Endometrium (tissue), 2 donors: ENCODE results near the gene MYLK.

Experiments used
- FAIRE-seq: peaks from 2 replicates; lab custom pipeline; 2012; peaks lifted over from hg19 to GRCh38; lab: Jason Lieb, UNC
- donor health status: control.
- donor health status: control.

The MYLK gene

DNA sequence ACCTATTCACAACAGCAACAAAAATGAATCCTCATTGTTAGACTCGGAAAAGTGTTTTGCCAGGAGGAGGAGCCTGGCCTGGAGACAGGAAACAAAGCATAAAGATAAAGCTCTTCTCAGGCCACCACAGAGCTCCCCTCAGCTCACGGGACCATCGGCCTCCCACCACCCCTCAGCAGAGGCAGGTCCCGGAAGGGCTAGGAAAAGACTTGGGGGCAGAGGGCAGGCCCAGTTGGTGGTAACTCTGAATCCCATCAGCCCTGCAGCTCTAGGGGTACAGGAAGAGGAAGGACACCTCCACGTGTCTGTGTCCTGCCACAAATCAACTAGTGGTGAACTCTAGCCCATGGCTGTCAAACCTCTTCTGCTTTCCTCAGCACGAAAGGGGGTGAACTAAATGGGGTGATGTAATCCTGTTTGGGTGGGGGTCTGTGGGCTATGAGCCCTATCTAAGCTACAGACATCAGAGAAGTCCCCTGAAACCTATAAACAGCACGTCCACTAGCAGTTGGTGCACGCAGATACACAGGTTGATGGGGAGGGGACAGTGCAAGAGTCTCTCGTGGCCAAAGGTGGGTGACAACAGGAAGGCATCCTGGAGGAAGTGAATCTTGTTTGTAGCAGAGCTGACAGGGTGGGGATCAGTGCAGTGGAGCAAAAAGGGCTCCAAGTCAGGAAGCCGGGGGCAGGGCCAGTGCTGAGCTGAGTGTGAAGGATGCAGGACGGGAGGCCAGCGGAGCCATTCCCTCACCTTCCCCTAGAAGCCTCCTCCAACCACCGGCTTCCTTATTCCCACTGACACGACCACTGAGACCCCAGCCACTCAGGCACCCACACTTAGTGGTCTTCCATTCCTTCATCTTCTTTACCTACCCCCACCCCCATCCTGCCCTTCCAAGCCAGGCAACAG, 188.1 kb downstream of the MYLK start:
- no peak for FAIRE-seq

DNA sequence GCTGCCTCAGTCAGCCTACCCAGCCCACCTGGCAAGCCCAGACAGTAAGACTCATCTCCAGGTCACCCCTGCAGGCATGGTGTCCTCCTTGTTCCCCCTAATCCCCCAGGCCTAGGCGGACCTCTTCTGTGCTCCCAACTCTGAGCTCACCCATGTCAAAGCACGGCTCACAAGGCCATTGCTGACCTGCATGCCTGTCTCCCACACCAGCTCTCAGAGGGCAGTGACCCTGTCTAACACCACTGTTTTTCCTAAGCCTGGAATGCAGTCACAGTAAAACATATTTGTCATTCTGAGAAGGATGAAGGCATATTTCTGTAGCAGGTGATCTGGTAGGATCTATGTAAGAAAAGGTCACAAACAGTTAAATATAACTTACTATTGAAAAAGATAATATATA, 189.0 kb downstream of the MYLK start:
- FAIRE-seq: no peak

DNA sequence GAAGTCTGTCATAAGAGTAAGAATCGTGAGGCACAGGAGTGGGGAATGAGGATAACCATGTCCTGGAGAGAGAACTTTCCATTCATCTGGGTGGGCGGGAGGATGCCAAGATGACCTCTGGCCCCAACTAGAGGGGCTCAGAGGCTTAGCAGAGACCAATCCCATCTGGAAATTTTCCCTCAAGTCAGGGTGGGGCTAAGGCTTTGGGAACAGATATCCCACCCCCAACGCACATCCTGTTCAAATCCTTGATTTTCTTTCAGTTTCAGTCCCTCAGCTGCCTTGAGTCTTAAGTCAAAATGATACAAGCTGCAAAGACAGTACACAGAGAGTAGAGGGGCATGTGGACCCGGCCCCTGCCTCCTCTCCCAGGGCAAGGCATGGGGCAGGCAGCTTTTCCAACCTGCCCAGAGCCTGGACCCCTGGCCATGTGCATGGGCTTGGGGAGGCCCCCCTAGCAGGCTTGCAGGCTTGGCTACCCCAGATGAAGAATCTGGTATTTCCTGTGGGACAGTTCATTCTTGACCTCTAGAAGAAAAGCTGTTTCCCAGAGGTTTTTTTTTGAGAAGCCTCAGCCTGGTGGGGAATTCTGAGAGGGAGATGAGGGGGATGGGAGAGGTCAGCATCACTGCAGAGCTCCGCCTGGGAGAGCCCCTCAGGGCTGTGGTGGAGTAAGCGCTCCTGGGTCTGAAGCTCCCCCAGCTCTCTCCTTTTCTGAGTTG, 189.6 kb downstream of the MYLK start:
- no peak for FAIRE-seq

DNA sequence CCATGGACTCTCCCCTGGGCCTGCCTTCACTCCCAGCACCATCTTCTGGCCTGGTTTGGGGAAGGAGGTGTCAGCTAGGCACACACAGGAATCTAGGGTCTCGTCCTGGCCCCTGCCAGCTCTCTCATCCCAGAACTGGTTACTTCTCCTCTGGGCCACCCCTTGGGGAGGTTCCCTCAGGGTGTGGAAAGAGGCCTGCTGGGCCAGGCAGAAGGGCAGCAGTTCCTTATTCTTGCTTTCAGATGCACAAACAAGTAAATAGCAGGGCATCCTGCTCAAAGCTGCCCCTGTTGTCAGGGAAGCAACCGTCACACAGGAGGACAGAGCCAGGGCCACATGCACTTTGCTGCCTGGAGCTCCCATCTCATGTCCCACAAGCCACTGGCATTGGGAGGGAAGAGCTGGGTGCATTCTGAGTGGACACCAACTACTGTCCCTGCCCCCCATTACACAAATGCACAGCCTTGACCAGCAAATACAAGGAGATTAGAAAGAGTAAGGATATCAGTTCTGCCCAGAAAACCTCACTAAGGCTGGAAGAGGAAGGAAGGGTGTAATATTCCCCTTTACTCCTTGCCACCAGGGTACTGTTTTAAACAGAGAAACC, 190.4 kb downstream of the MYLK start:
- FAIRE-seq: no peak

DNA sequence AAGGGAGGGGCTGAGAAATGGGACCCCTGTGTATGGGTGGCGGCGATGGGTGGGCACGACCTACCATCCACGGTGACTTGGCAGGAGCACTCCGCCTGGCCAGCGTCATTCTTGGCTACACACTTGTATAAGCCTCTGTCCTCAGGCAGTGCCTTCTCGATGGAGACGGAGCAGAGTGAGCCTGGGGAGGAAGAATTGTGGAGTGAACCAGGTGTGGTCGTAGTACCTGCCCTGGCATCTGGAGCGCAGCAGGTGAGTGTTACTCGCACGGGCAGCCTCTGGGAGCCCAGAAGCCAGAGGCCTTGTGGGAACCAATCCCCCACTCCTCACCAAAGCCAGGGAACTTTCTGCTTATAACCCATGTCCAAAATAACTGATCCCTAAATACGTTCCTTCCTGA, 191.5 kb downstream of the MYLK start:
- no peak for FAIRE-seq

DNA sequence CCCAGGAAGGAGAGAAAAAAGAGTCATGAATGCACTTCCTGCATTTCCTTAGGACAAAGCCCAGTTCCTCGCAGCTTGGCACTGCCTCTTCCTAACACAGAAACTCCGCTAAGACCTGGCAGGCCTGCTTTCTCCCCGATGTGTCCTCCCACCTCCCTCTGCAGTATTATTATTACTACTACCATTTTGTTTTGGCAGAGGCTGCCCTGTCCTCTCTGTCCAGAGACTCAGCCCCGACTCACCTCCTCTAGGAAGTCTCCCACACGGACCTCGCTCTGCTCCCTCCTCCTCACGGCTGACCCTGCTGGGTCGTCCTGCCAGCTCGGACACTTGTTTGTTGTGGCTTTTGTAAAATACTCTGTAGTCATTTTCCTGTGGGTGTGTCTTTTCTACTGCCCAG, 192.1 kb downstream of the MYLK start:
- FAIRE-seq: no peak

DNA sequence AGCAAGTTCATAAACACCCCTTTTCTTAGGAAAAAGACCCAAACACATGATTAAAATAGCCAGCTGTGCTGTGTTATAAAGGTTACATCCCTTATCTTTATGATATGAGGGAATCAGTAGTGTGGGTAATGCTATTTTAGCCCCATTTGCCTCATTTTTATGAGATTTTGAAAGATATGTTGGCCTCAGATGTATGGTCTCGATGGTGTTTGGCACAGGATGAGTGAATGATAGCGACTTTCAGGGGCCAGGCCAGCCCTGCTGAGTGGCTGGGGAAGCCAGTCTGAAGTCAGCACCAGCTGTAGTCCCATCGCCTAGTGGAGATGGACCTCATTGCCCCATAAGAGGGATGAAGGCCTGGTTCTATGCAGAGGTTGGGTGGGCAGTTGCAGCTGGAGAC, 194.3 kb downstream of the MYLK start:
- FAIRE-seq: no peak

DNA sequence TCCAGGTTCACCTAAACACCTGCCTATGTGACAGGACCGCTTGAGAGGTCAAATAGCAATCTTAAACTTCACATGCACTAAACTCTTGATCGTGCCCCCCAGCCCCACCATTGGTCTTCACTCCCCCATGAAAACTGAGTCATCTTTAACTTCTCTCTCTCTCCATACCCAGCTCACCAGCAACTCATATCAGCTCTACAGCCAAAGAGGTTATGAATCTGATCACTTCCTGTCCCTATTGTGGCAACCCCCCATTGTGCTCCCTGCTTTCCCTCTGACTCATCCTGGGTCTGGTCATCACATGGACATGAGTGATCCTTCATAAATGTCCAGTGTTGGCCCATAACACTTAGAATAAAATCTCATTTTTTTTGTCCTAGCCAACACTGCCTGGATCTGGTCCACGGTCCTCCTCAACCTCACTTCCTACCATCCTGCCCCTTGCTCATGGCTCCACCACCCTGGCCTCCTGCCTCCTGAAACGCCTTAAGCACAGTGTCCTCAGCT, 195.8 kb downstream of the MYLK start:
- FAIRE-seq: no peak

DNA sequence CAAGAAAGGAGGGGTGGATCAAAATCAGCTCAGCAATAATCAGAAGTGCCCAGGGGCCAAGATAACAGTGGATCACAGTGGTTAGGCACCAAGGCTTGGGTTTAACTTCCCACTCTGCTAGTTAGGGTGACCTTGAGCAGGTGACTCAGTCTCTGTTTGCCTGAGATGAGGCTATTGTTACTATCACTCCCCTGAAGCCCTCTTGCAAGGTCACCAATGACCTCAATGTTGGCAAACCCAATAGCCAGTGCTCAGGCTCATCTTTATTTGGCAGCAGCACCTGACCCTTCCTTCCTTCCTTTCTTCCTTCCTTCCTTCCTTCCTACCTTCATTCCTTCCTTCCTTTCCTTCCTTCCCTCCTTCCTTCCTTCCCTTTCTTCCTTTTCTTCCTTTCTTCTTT, 196.8 kb downstream of the MYLK start:
- FAIRE-seq: no peak

DNA sequence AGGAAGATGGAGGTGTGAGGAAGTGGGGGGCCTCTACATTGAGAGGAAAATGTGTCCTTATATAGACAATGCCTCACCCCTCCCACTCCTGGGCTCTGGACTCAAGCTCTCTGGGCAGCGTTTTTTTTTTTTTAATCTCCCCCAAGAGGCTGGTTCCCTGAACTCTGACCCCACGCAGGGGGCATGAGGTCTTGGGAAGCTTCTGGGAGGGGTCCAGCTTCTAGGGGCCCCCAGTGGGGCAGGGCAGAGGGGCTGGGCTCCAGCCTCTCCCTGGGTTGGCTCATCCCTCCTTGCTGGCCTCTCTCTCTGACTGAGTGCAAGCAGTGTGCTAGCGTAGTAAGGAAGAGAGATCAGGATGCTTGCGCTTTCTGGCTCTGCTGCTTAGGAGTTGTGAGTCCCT, 197.9 kb downstream of the MYLK start:
- no peak for FAIRE-seq

DNA sequence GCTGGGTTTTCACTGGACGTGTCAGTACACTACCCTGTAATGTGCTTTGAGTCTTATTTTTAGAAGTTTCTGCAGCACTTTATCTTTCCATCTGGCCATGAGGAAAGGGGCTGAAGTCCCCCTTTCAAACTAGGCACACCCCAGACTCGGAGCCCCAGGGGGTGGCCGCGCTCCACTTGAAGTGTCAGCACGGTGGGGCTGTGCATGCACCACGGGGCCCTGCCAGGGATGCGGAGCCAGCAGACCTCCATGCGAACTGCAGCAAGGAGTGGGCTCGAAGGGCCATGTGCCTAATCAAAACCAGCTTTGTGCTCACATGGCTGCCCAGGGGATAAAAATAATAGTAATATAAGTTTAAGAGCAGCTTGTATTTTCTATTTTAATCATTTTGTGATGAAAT, 198.4 kb downstream of the MYLK start:
- FAIRE-seq: no peak

DNA sequence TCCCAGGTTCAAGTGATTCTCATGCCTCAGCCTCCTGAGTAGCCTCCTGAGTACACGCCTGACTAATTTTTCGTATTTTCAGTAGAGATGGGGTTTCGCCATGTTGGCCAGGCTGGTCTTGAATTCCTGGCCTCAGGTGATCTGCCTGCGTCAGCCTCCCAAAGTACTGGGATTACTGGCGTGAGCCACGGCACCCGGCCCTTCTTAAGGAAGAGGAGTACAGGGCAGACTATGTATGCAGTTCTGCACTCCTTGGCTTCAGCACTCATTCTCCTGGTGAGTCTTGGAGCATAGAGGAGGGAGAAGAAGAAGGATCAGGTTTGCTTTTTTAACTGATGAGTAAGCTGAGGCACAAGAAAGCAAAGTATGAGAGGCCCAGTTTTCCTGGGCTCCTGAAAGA, 199.5 kb downstream of the MYLK start:
- FAIRE-seq: no peak

DNA sequence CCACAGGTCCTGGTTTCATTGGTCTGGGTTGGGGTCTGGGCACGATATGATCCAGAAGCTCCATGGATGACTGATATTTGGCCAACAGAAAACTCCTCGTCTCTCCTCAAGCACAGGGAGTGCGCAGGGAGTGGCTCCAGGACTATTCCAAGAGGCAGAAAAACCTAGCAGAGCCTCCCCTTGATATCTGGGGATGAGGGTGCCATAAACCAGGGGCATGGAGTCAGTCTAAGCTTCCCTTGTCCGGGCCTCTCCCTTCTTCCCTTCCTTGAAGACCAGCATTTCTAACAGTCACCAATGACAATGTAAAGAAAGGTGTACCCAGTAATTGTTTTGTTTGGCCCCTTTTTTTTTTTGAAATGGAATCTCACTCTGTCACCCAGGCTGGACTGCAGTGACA, 199.9 kb downstream of the MYLK start:
- FAIRE-seq: no peak

DNA sequence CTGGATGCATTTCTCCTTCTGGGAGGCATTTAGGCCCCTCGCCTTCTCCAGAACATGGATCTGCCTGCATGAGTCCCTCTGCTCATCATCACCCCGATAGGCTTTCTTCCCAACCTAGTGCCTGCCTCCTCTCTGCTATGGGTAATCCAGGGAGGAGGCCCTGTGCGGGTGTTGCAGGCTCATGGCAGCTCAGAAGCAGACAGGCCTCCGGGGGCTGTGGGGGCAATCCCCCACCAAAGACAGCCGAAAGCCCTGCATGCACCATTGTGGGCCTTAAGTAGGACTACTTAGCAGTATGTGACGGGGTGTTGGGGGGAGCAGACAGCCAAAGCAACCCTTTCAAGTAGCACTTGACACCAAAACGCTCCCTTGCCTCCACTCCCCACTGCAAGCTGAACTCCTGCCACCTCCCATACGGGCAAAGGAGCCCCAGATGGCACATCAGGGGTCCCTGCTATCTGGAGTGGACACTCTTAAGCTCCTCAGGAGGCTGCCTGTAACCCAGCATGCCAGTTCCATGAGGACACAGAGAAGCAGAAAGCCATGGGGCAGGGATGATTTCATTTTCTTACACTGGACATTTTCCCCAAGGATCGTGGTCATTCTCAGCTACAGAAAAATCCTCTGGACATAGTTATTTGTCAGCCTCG, 200.5 kb downstream of the MYLK start:
- no peak for FAIRE-seq

DNA sequence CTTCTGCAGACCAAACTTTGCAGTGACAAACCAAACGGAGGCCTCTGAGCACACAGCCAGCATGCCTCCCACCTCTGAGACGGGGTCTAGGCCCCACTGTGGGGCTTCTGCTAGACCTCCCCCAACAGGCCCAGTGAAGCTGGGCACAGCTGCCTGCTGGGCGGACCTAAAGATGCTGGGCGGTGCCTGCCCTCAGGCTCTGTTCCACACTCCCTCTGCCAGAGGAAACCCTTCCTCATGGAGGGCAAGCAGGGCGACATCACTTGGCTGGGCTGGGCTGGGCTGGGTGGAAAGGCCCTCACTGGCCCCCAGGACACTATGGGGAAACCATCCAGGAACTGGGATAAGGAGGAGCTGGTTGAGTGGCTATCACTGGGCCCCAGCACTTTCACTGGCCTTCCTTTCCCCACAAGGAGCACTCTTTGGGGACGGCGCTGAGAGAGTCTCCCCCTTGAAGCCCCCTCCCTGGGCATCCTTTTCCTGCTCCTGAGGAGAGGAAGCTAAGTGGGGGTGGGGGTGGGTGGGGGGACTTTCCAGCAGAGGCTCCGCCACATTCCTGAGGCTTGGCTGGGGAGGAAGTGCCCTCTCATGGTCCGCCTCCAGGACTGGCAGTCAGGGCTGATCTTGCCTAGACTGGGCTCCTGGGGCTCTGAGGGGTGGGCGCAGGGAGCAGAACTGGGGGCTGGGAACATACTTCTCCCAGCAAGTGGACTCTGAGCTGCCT, 201.2 kb downstream of the MYLK start:
- no peak for FAIRE-seq

DNA sequence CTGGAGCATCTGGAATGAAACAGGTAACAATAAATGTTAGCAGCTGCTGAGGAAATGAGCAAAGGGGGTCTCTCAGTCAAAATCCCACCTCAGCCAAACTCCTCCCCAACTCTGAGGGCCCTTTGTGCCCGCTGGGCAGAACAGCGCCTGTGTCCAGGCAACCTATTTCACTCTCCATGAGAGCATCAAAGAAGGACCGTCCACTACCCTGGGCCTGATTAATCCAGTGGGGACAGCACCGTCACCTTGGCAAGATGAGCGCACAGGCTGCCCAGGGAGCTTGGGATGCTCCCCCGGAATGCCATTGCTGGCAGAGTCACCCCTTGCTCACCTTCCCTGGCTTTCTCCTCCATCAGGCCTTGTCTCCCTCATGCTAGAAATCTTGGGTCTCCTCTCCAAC, 201.8 kb downstream of the MYLK start:
- FAIRE-seq: no peak

DNA sequence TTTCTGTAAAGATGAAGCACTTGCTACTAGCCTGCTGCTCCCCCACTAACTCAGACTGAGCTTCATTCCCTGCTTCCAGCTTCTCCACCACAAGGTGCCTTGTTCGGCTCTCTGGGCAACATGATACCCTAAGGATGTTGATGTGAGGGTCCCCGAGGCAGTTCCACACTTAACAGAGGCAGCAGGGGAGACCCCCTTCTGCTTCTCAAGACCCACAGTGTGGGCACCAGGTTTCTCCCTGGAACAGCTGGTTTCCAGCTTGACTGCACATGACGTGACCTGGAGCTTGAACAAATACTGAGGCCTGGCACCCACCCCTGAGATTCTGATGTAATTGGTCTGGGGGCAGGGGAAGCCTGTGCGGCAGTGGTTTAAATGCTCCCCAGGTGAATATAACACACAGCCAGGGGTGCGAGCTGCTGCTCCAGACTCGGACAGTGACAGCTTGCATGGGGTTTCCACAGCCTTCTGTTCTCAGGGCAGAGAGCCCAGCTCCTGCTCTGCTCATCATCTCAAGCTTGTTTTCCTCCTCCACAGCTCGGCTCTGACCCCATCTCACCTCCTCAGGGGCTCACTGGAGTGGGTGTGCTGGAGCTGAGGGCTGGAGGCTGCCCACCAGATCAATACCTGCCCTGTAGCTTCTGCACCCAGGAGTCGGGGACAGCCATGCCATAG, 204.3 kb downstream of the MYLK start:
- FAIRE-seq: no peak

DNA sequence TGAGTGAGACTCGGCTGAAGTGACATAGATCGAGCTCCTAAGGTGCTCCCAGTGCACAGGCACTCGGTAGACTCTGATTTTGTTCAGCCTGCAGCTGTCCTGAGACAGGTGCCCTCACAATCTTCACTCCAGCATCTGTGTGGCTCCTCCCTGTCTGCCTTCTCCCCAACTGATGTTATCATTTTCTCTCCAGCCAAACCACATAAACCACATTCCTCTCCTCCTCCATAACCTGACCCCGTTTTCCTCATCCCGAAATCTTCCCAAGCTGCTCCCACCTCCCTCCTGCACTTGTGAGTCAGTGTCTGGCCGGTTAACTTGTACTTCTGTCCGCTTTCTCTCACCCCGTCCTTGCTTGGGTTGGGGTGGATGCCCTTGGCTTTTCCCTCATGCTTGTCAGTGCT, 206.0 kb downstream of the MYLK start:
- FAIRE-seq: peak; percentile 58

DNA sequence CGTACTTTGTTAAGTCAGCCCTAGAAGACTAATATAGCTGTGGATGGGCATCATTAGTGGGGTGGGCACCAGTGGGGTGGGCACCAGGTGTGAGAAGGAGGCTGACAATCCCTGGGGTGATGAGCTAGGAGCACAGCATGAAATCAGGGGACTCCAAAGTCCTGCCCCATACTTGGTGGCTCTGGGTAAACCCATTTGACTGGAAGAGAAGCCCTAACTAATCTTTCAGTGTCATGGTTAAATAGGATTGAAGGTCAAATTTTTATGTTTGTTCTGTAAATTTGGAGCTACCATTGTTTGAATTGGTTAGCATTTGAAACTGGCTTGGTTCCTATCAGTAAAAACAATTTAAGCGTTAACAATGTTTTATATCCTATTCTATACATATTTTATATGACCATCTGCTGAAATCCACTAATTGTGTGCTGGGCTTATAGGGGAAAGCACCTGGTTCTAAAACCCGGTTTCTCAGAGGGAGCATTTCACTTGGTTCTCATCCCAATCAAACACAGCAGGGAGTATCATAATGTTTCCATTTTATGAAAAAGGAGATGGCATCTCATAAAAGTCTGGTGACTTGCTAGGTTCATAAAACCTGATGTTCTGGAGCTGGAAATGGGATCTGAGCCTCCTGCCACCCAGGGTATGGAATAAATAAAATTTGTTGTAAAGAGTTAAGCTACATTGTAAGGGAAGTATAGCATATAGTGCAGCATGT, 211.5 kb downstream of the MYLK start:
- FAIRE-seq: no peak

DNA sequence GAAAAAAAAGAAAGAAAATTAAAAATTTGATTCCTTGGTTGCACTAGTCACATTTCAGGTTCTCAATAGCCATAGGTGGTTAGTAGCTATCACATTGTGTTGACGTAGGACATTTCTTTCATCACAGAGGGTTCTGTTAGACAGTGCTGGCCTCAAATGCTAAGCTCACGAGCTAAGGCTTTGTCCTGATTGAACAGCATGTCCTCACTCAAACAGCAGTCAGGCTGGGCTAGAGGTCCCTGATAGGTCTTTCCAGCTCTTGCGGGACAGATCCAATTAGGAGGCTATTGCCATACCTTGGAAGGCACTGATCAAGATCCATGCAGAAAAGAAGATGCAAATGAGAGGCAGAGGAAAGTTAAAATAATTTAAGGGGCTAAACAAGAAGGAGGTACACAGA, 213.4 kb downstream of the MYLK start:
- FAIRE-seq: no peak

DNA sequence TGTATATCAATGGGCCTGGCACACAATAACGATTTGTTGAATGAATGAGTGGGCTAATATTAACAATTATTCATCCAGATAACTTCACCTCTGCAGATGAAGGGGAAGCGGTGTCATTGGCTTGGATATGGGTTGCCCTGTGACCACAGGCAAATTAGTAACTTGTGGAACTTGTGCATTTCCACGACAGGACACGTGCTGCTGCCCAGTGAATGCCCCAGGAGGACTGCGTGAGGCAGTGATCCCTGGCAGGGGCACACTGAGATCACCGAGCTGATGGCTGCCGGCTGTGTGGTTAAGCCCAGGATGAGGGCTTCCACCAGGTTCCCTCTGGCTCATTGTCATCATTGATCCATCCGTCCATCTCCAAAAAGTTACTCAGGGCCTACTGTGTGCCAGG, 215.2 kb downstream of the MYLK start:
- FAIRE-seq: no peak
